Endothelial cell of umbilical vein (primary cell): Measurements from ENCODE around the gene DALRD3. TPM values are rescaled to one million over a fixed set of nuclear protein-coding genes. Genes with fewer than 3 reads are reported as not detected.

Experiments used
- BruUV-seq: library from RNA; stranded (reverse); fragments of 400-500 nt; replicated peaks from 2 replicates; lab custom pipeline; 2021; lab: Mats Ljungman, UMichigan
- CTCF ChIA-PET: fragments of 300-600, 350-600 bp; sonication (Branson Sonifier 250); formaldehyde crosslinking; loops from one replicate; lab custom pipeline; 2021; ENCODE audit warnings: antibody characterized with exemption, inconsistent platforms; lab: Charles Lee
- POLR2A ChIA-PET: fragments of 300-600, 350-600 bp; sonication (Branson Sonifier 250); formaldehyde crosslinking; loops from one replicate; lab custom pipeline; 2021; ENCODE audit warnings: antibody characterized with exemption, inconsistent platforms; lab: Charles Lee
- DNase-seq: peaks from one replicate; pipeline ENCODE4 v3.0.0-alpha.2; 2011; ENCODE audit warnings: low read depth, low spot score
- FAIRE-seq: peaks from 2 replicates; lab custom pipeline; 2011; peaks lifted over from hg19 to GRCh38; lab: Jason Lieb, UNC
- H2AFZ ChIP-seq: 2 replicates; pipeline ENCODE4 v1.6.0; 2012; ENCODE audit warnings: low read depth, low read length, control low read depth, inconsistent platforms
- H3K27ac ChIP-seq: 2 replicates; pipeline ENCODE4 v1.5.1; 2011; ENCODE audit warnings: low read depth, mild to moderate bottlenecking, control low read depth, low read length, moderate library complexity; ENCODE audit not compliant: insufficient read depth
- H3K27me3 ChIP-seq, 2 experiments: 2 replicates each; pipeline versions ENCODE4 v1.6.0 to v1.6.1; 2011; ENCODE audit warnings: low read length in 2 of 2, mixed read lengths in 1 of 2; ENCODE audit not compliant: control insufficient read depth in 2 of 2, insufficient read depth in 2 of 2
- H3K36me3 ChIP-seq, 2 experiments: 2 replicates in 1 of 2; 3 replicates in 1 of 2; pipeline ENCODE4 v1.5.1; 2011; ENCODE audit warnings: low read length in 2 of 2, mild to moderate bottlenecking in 1 of 2, moderate library complexity in 1 of 2; ENCODE audit not compliant: control insufficient read depth in 2 of 2, insufficient read depth in 2 of 2; ENCODE audit errors: extremely low read depth in 1 of 2
- H3K4me1 ChIP-seq: 3 replicates; pipeline ENCODE4 v1.5.1; 2011; ENCODE audit warnings: mild to moderate bottlenecking, low read length; ENCODE audit not compliant: control insufficient read depth, insufficient read depth; ENCODE audit errors: extremely low read depth
- H3K4me2 ChIP-seq: 2 replicates; pipeline ENCODE4 v1.6.1; 2011; ENCODE audit warnings: low read length, control low read depth, mixed read lengths; ENCODE audit not compliant: insufficient read depth
- H3K4me3 ChIP-seq, 3 experiments: fragments of 200-600 bp in 1 of 3; sonication (generic), shearing (Covaris generic) in 1 of 3; replicated peaks in 1 of 3; 2 replicates each; pipeline ENCODE4 v1.5.1; 2011 to 2016; ENCODE audit warnings: control low read depth in 3 of 3, low read length in 3 of 3, mild to moderate bottlenecking in 2 of 3, inconsistent platforms in 1 of 3, low read depth in 1 of 3, moderate library complexity in 1 of 3; ENCODE audit not compliant: insufficient read depth in 1 of 3
- H3K79me2 ChIP-seq: 2 replicates; pipeline ENCODE4 v1.6.0; 2012; ENCODE audit warnings: low read length, inconsistent platforms; ENCODE audit not compliant: control insufficient read depth, insufficient read depth
- H3K9ac ChIP-seq: replicated peaks from 2 replicates; pipeline ENCODE3; 2011; ENCODE audit warnings: low read length, control low read depth; ENCODE audit not compliant: insufficient read depth; ENCODE audit errors: extremely low read depth
- H3K9me1 ChIP-seq: replicated peaks from 3 replicates; pipeline ENCODE4 v1.6.0; 2011; ENCODE audit warnings: mild to moderate bottlenecking, low read length; ENCODE audit not compliant: control insufficient read depth, insufficient read depth; ENCODE audit errors: extremely low read depth
- H3K9me3 ChIP-seq: replicated peaks from 2 replicates; pipeline ENCODE4 v1.5.1; 2012; ENCODE audit warnings: low read length, inconsistent platforms; ENCODE audit not compliant: control insufficient read depth, insufficient read depth
- H4K20me1 ChIP-seq: replicated peaks from 2 replicates; pipeline ENCODE3; 2011; ENCODE audit warnings: mild to moderate bottlenecking, low read length; ENCODE audit not compliant: control insufficient read depth, insufficient read depth; ENCODE audit errors: extremely low read depth
- CTCF ChIP-seq, 2 donors: IDR thresholded peaks; 1 replicate in 1 of 2; 2 replicates in 1 of 2; pipeline ENCODE4 v1.5.1; 2011; ENCODE audit warnings: low read length in 2 of 2, mild to moderate bottlenecking in 2 of 2, moderate library complexity in 2 of 2, control low read depth in 1 of 2, inconsistent platforms in 1 of 2, low read depth in 1 of 2; ENCODE audit not compliant: insufficient read depth in 1 of 2; ENCODE audit errors: extremely low read depth in 1 of 2
- EZH2 ChIP-seq: IDR thresholded peaks from 2 replicates; pipeline ENCODE4 v1.6.1; 2012; ENCODE audit warnings: borderline replicate concordance, low read depth, mild to moderate bottlenecking, moderate library complexity, low read length, inconsistent platforms; ENCODE audit not compliant: severe bottlenecking
- FOS ChIP-seq: IDR thresholded peaks from 2 replicates; pipeline ENCODE4 v1.6.1; 2011; ENCODE audit warnings: mild to moderate bottlenecking, low read length, moderate library complexity, borderline replicate concordance; ENCODE audit not compliant: insufficient read depth
- GATA2 ChIP-seq: IDR thresholded peaks from 2 replicates; pipeline ENCODE4 v1.7.0; 2011; ENCODE audit warnings: low read depth, mild to moderate bottlenecking, moderate library complexity, mixed read lengths, low read length; ENCODE audit not compliant: insufficient read length, insufficient read depth
- JUN ChIP-seq: IDR thresholded peaks from 2 replicates; pipeline ENCODE4 v1.6.1; 2011; ENCODE audit warnings: borderline replicate concordance, low read depth; ENCODE audit not compliant: insufficient read length, insufficient read depth
- MYC ChIP-seq: IDR thresholded peaks from one replicate; pipeline ENCODE4 v1.6.1; 2011; ENCODE audit warnings: mild to moderate bottlenecking, low read depth, low read length
- POLR2A ChIP-seq: IDR thresholded peaks from 2 replicates; pipeline ENCODE4 v1.6.1; 2012; ENCODE audit warnings: low read depth, mild to moderate bottlenecking, control low read depth, low read length
- POLR2AphosphoS5 ChIP-seq: IDR thresholded peaks from 2 replicates; pipeline ENCODE4 v1.6.1; 2012; ENCODE audit warnings: low read depth, mild to moderate bottlenecking, control low read depth, low read length, moderate library complexity; ENCODE audit not compliant: insufficient read depth
- dilution Hi-C: fragments of 300-500 bp; cut with MboI; formaldehyde crosslinking; loops from one replicate; pipeline ENCODE4 v1.15.0; 2019; ENCODE audit warnings: low sequenced_read_pairs; ENCODE audit not compliant: extremely low pct_ligation_motif_present
- intact Hi-C: fragments of 100-400 bp; cut with micrococcal nuclease; formaldehyde crosslinking; loops from one replicate; pipeline ENCODE4 v1.10.0; 2022
- polyA plus RNA-seq, 4 experiments: library from polyadenylated mRNA; depleted of rRNA in 3 of 4; stranded (reverse) in 3 of 4; unstranded in 1 of 4; fragments of >200 nt; gene quantifications; 2 replicates each; pipeline versions ENCODE4 v1.2.1 to v1.2.3, GENCODE V29; 2011 to 2012; ENCODE audit warnings: missing spikeins in 1 of 4
- total RNA-seq: library from RNA; stranded (reverse); gene quantifications from 2 replicates; pipeline ENCODE4 v1.2.3, GENCODE V29; 2021
- TF ChIP-seq, protein P1 (sequence below): IDR thresholded peaks from 2 replicates; pipeline ENCODE4 v1.6.1; 2011; ENCODE audit not compliant: insufficient read depth, insufficient read length

The DALRD3 gene
- total and polyA plus RNA-seq, 2 donors (not counting 3 experiments of a cell fraction or from before 2014, with no cell fraction given) = 22.7 to 60.8 TPM

DNA sequence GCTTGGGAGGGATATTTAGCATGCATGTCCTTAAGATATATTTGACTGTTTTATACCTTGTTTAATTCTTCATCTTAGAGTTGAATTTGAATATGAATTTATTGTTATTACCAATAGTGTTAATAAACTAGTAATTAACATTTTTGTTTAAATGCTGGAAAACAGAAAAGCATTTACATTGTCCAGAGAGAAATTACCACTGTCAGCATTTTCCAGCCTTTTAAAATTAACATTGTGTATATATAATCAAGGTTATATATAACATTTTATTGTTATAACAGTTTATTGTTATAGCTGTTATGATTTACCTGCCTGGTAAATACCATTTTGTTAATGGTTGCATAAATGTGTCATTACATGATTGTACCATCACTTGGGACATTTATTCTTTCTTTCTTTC, 36.4 kb downstream of the DALRD3 start:
- POLR2A ChIA-PET = no interaction called here
- intact Hi-C loops = no loop called here

More for the DNA sequence above, 36.4 kb downstream of the DALRD3 start:
- FAIRE-seq = no peak
- H3K79me2 ChIP-seq = no peaks in the 10 kb centered on the region
- peaks cover 4% of the 10 kb centered on the region for H3K4me1 ChIP-seq
- H3K9me3 ChIP-seq = no peaks in the 10 kb centered on the region
- H3K27ac ChIP-seq = no peak overlapping the region
- dilution Hi-C loops = no loop called here
- no peak overlapping the region for H3K9ac ChIP-seq
- H3K4me3 ChIP-seq = no peak overlapping the region
- no peaks in the 10 kb centered on the region for H3K27me3 ChIP-seq
- H3K4me2 ChIP-seq = no peak overlapping the region
- no peak for DNase-seq
- no TSS peak for BruUV-seq
- no peaks in the 10 kb centered on the region for H4K20me1 ChIP-seq
- TF ChIP-seq, protein P1, sequence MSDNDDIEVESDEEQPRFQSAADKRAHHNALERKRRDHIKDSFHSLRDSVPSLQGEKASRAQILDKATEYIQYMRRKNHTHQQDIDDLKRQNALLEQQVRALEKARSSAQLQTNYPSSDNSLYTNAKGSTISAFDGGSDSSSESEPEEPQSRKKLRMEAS = no peak
- TF ChIP-seq FOS = no peak
- TF ChIP-seq CTCF (IDR thresholded peaks at IDR 0.05; ENCODE audit: extremely low read depth in 1 of 2, insufficient read depth in 1 of 2, low read depth in 1 of 2, low read length in 2 of 2) = no peak
- TF ChIP-seq EZH2 = no peak
- TF ChIP-seq POLR2AphosphoS5 = no peak
- no peak for TF ChIP-seq JUN
- TF ChIP-seq POLR2A = no peak
- TF ChIP-seq GATA2 = no peak
- no peak for TF ChIP-seq MYC
- CTCF ChIA-PET = no interaction called here
- no peaks in the 10 kb centered on the region for H3K9me1 ChIP-seq
- H2AFZ ChIP-seq = no peak overlapping the region
- H3K36me3 ChIP-seq = peaks cover 26 to 39% of the 10 kb centered on the region in 2 experiments
